HS-27A (cell line): ENCODE measurements around the gene DTD1.
"Not testable (repeated sequence)": the region's sequence is repeated elsewhere in the genome, so short reads cannot be mapped to it uniquely, and the experiment has no call there.

Experiments
- DNase-seq: peaks from one replicate; pipeline ENCODE4 v3.0.0-alpha.2; 2012; ENCODE audit warnings: low read depth, missing footprints

The DTD1 gene

DNA sequence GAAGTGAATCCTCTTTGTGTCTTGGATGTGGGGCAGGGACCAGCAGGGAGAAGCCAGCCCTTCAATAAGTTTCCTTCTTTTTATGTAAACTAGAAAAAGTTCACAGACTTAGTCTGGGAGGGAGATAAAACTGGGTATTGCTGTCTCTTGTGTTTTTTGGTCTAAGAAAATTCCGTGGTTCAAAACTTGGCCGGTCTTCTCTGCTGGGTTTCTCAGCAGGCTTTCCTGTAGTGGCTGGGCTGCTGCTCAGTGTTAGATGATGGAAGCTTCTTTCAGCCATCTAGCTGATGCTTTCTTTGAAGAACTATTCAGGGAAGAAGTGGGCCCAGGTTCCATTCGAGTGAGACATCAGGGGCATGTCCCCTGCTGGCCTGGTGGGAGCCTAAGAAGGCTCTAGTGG, 155.0 kb downstream of the DTD1 start:
- no peak for DNase-seq

DNA sequence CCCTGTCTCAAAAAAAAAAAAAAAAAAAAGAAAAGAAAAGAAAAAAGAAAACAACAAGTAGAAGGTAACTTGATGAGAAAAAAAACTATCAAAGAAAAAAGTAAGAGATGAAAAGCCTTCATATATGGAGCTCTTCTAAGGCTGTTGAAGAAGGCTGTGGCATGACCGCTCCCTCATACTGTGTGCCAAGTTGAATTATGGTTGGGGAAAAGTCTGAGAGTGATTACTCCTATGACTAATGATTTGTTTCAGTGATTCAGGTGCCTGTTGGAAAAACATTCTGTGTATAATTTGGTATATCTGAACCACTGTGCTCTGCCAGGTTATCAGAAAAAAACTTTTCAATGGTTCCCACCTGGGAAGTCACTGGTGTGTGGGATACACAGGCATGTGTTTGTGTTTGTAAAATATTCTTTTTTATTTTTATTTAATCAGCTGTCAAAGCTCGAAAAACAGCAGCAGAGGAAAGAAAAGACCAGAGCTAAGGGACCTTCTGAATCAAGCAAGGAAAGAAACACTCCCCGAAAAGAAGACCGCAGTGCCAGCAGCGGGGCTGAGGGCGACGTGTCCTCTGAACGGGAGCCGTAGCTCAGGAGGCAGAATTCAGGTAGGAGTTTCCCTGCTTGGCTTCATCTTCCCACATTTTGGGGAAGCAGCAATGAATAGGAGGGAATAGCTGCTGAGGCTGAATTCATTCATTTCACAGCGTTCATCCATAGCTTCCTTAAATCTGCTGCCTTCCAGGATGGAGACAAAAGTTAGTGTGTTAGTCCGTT, 156.0 kb downstream of the DTD1 start:
- DNase-seq: no peak

- DNase-seq: no peak
Measured at GRCh38 chr20:18747090-18747489, 159.2 kb downstream of the DTD1 start.

DNA sequence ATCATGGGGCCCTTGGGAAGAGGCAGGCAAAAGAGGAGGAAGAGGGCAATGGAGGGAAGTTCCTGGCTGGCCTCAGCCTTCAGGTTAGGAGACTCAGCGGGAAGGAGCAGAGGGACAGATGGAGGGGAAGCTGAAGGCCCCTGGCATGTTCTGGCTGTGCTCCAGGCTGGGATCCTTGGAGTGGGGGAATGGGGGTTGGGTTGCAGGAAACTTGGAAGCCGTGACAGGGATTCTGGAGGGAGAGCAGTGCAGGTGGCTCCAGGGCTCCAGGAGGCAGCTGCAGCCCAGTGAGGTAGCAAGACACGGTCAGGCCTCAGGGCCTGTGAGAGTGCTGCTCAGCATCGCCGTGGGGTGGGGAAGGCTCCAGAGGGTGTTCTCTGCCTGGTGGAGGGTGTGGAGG, 161.1 kb downstream of the DTD1 start:
- no peak for DNase-seq

- no peak for DNase-seq
Measured at GRCh38 chr20:18749528-18749927, 161.7 kb downstream of the DTD1 start.

GRCh38 chr20:18750735-18751134, 162.9 kb downstream of the DTD1 start:
- no peak for DNase-seq

DNA sequence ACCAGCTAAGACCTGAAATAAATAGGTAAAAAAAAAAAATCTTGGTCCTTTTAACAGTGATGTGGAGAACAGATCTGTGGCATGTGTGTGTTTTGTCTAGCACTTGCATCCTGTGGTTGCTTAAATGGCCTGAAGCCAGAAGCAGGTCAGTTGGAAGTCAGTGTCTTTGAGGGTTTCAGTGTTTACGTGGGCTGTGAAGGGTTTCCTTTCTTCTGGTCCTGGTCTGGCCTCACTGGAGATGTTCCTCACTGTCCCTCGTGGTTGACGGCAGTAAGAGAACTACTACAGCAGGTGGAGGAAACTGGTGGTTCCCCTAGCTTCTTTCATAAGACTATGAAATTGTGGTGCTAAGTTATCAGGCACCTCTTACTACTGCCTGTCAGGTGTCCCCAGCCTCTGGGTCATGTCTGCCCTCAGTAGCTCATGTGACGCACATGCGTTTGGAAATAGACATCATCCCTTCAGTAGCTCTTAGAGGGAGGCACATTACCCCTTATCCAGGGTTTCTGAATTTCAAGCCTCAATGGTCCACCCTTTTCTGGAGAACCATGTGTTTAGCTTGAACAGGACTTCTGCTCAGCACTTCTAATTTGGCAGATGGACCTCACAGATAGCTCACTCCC, 166.3 kb downstream of the DTD1 start:
- no peak for DNase-seq

DNA sequence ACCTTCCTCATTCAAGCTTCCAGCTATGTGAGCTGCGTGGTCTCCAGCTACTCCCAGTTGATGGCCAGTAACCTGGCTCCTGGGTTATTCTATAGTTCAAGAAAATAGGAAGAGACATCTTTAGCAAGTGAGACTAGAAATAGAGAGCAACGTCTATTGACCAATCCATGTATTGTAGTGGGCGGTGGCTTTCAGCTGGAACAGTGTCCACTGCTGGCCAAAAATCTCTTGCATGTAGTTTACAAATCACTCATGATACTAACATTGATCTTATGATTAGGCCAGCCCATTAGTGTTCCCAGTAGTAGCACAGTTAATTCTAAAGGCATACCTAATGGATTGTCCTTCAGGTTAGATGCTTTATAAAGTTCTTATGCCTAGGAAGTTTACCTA, 166.8 kb downstream of the DTD1 start:
- no peak for DNase-seq

DNA sequence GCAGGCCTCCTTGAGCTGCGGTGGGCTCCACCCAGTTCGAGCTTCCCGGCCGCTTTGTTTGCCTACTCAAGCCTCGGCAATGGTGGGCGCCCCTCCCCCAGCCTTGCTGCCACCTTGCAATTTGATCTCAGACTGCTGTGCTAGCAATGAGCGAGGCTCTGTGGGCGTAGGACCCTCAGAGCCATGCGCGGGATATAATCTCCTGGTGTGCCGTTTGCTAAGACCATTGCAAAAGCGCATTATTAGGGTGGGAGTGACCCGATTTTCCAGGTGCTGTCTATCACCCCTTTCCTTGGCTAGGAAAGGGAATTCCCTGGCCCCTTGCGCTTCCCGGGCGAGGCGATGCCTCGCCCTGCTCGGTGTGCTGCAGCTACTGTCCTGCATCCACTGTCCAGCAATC, 173.0 kb downstream of the DTD1 start:
- DNase-seq: not testable (repeated sequence)

DNA sequence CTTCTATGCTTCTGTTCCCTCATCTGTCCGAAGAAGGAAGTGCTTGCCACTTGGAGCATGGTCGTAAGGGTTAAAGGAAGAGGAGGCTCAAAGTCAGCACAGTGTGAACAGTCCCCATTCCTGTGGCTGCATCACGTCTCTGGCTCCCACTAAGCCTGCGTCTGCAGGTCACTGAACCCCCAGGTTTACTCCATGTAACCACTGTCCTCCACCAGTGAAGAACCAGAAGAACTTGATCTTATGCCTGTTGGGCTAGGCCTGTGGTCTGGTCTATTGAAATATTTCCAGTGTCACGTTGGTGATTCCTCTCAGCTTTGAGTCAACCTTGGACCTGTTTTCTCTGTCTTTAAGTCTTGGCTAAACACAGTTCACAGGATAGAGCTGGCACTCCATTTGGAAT, 179.8 kb downstream of the DTD1 start:
- DNase-seq: no peak

- DNase-seq: no peak
Measured at GRCh38 chr20:18773566-18773965, 185.7 kb downstream of the DTD1 start.

GRCh38 chr20:18774207-18774606, 186.4 kb downstream of the DTD1 start:
- no peak for DNase-seq

- DNase-seq: no peak
Measured at GRCh38 chr20:18775633-18776032, 187.8 kb downstream of the DTD1 start.

DNA sequence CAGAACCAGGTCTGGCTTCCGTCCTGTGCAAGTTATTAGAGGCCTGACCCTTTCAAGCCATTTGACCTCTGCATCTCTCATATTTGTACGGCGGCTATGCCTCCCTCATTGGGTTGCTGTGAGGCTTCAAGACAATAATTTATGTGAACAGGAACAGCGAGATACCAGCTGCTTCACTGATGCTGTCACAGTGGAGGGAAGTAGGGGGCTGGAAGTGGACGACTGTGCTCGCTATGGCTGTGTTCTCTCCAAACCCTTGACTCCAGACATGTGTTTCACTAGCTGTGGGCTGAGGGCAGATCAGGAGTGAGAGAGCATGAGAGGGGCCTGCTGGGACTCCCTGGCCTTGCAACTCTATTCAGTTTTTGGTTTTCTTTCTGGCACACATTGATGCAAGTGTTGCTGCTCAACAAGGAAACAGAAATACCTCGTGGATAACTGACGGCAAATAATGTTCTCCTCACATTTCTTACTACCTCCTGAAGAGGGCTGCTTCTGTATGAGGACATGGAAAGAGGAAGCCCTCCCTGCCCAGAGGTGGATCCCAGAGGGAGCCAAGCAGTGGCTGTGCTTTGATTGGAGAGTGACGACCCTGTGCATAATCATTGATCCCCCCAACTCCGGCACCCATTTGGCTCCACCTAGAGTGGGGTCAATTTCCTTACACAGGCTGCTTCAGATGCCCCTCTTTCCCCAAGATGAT, 191.0 kb downstream of the DTD1 start:
- DNase-seq: no peak

- no peak for DNase-seq
Measured at GRCh38 chr20:18780385-18781130, 192.7 kb downstream of the DTD1 start.

DNA sequence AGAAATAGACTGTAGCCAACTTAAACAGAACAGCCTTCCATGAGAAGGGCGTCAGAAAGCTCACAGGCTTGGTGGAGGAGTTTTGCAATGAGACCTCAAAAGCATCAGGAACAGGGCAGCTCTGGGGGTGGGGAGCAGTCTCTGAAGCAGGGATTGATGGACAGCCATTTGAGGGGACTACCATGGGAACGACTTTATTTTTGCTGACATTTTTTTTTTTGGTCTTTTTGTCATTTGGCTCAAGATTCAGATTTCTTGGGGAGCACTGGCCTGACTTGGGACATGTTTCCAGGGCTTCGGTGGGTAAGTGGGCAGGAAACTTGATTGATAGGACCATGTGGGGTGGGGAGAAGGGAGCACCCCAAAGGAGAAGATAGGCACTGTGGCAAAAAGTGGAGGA, 193.7 kb downstream of the DTD1 start:
- DNase-seq: no peak

- DNase-seq: no peak
Measured at GRCh38 chr20:18783385-18783959, 195.6 kb downstream of the DTD1 start.

GRCh38 chr20:18787046-18787445, 199.2 kb downstream of the DTD1 start:
- not testable (repeated sequence) for DNase-seq

GRCh38 chr20:18788021-18788420, 200.2 kb downstream of the DTD1 start:
- no peak for DNase-seq

GRCh38 chr20:18790787-18791186, 202.9 kb downstream of the DTD1 start:
- no peak for DNase-seq

- peak; percentile 64 for DNase-seq
Measured at GRCh38 chr20:18793625-18794427, 206.0 kb downstream of the DTD1 start.
